GM23248 (cell line): ENCODE results near the gene REPIN1. TPM values are rescaled to one million over a fixed set of nuclear protein-coding genes. Genes with fewer than 3 reads are reported as not detected.

ENCODE experiments used
- DNase-seq: peaks from one replicate; pipeline ENCODE4 v3.0.0-alpha.2; 2015
- H2AFZ ChIP-seq: fragments of 200-600 bp; sonication (generic); 2 replicates; pipeline ENCODE4 v1.6.1; 2016; ENCODE audit warnings: antibody characterized with exemption
- H3F3A ChIP-seq: fragments of 200-600 bp; sonication (generic); 2 replicates; pipeline ENCODE4 v1.6.1; 2016; ENCODE audit warnings: mild to moderate bottlenecking, antibody characterized with exemption, mixed run types; ENCODE audit not compliant: insufficient read depth
- H3K27ac ChIP-seq: fragments of 200-600 bp; sonication (generic); 2 replicates; pipeline ENCODE4 v1.5.1; 2016; ENCODE audit warnings: mild to moderate bottlenecking
- H3K27me3 ChIP-seq: fragments of 200-600 bp; sonication (generic); replicated peaks from 2 replicates; pipeline ENCODE4 v1.6.1; 2016; ENCODE audit warnings: mild to moderate bottlenecking; ENCODE audit not compliant: insufficient read depth
- H3K36me3 ChIP-seq: fragments of 200-600 bp; sonication (generic); 2 replicates; pipeline ENCODE4 v1.6.1; 2016; ENCODE audit warnings: low read depth, mild to moderate bottlenecking
- H3K4me1 ChIP-seq: fragments of 200-600 bp; sonication (generic); 2 replicates; pipeline ENCODE4 v1.6.1; 2016; ENCODE audit warnings: mild to moderate bottlenecking; ENCODE audit not compliant: insufficient read depth
- H3K4me2 ChIP-seq: fragments of 200-600 bp; sonication (generic); one replicate; pipeline ENCODE4 v1.6.1; 2016; ENCODE audit warnings: mild to moderate bottlenecking; ENCODE audit not compliant: unreplicated experiment
- H3K4me3 ChIP-seq: fragments of 200-600 bp; sonication (generic); 2 replicates; pipeline ENCODE4 v1.5.1; 2016; ENCODE audit warnings: mild to moderate bottlenecking
- H3K79me2 ChIP-seq: fragments of 200-600 bp; sonication (generic); 2 replicates; pipeline ENCODE4 v1.6.1; 2016; ENCODE audit warnings: mild to moderate bottlenecking; ENCODE audit not compliant: insufficient read depth
- H3K9ac ChIP-seq: fragments of 200-600 bp; sonication (generic); 2 replicates; pipeline ENCODE4 v1.6.1; 2016; ENCODE audit warnings: mild to moderate bottlenecking
- H3K9me2 ChIP-seq: fragments of 200-600 bp; sonication (generic); 2 replicates; pipeline ENCODE4 v1.6.1; 2016; ENCODE audit warnings: mixed run types, mild to moderate bottlenecking, moderate library complexity; ENCODE audit not compliant: insufficient read depth
- H3K9me3 ChIP-seq: fragments of 200-600 bp; sonication (generic); one replicate; pipeline ENCODE4 v1.6.1; 2017; ENCODE audit warnings: low read depth
- H4K20me1 ChIP-seq: fragments of 200-600 bp; sonication (generic); 2 replicates; pipeline ENCODE4 v1.6.0; 2016; ENCODE audit not compliant: insufficient read depth
- EZH2 ChIP-seq: fragments of 200-600 bp; sonication (generic); IDR thresholded peaks from 2 replicates; pipeline ENCODE4 v1.6.1; 2018; ENCODE audit warnings: antibody characterized with exemption, mild to moderate bottlenecking; ENCODE audit not compliant: insufficient read depth, poor library complexity, severe bottlenecking
- EZH2phosphoT487 ChIP-seq: fragments of 200-600 bp; sonication (generic); IDR thresholded peaks from 2 replicates; pipeline ENCODE4 v1.6.1; 2018; ENCODE audit warnings: antibody characterized with exemption, moderate library complexity, mild to moderate bottlenecking, low read depth; ENCODE audit not compliant: insufficient read depth
- WGBS, 2 experiments: methylation state at CpG; one replicate each; pipeline ENCODE4 v1.1.6; 2015 to 2017; ENCODE audit warnings: low lambda C conversion rate in 2 of 2, low coverage in 1 of 2; ENCODE audit errors: missing lambda C conversion rate in 2 of 2; 5-methylcytosine and 5-hydroxymethylcytosine counted together
- in situ Hi-C: fragments of 300-500 bp; cut with MboI; formaldehyde crosslinking; loops from 2 replicates; pipeline ENCODE4 v1.15.0; 2020
- polyA plus RNA-seq: library from polyadenylated mRNA; unstranded; fragments of >200 nt; fragmentation: Nextera tagmentation; extraction: Ambion mirVana; gene quantifications from 2 replicates; pipeline ENCODE4 v1.2.1, GENCODE V29; 2016
- total RNA-seq: library from RNA; depleted of rRNA; stranded (reverse); fragments of >200 nt; shearing (Covaris generic); gene quantifications from 2 replicates; pipeline ENCODE4 v1.2.3, GENCODE V29; 2014

REPIN1 gene
- total and polyA plus RNA-seq, 2 experiments from 2014 or later = 17.3 to 48.1 TPM

- no peaks in the 10 kb centered on the region for H3K9me3 ChIP-seq
- in situ Hi-C loops = no loop called here
- no peaks in the 10 kb centered on the region for H4K20me1 ChIP-seq
- no peaks in the 10 kb centered on the region for H3K79me2 ChIP-seq
- no peaks in the 10 kb centered on the region for H3K27me3 ChIP-seq
- no peak overlapping the region for H3K27ac ChIP-seq
- DNase-seq = no peak
- peaks cover 20% of the 10 kb centered on the region for H3K4me1 ChIP-seq
- H3K9ac ChIP-seq = no peak overlapping the region
- no peak overlapping the region for H3K4me3 ChIP-seq
- TF ChIP-seq EZH2phosphoT487 (no peak), EZH2 (no peak)
- H3F3A ChIP-seq = no peaks in the 10 kb centered on the region
- H2AFZ ChIP-seq = no peak overlapping the region
- WGBS, 2 experiments = 89 to 90% methylated on average over 15 of the region's 15 CpGs
- H3K9me2 ChIP-seq = no peaks in the 10 kb centered on the region
- no peaks in the 10 kb centered on the region for H3K36me3 ChIP-seq
- no peak overlapping the region for H3K4me2 ChIP-seq
Measured at GRCh38 chr7:150400788-150401423, 32.3 kb downstream of the REPIN1 start.

GRCh38 chr7:150401424-150401790 is 32.8 kb downstream of the REPIN1 start:
- H2AFZ ChIP-seq = no peak overlapping the region
- H3K9me2 ChIP-seq = no peaks in the 10 kb centered on the region
- no peak overlapping the region for H3K27ac ChIP-seq
- H3K79me2 ChIP-seq = no peaks in the 10 kb centered on the region
- H4K20me1 ChIP-seq = no peaks in the 10 kb centered on the region
- H3K4me3 ChIP-seq = no peak overlapping the region
- peaks cover 21% of the 10 kb centered on the region for H3K4me1 ChIP-seq
- DNase-seq = no peak
- no peaks in the 10 kb centered on the region for H3K9me3 ChIP-seq
- no peaks in the 10 kb centered on the region for H3K36me3 ChIP-seq
- no peak overlapping the region for H3K9ac ChIP-seq
- in situ Hi-C loops = no loop called here
- no peaks in the 10 kb centered on the region for H3F3A ChIP-seq
- no peaks in the 10 kb centered on the region for H3K27me3 ChIP-seq
- WGBS, 2 experiments = 95 to 100% methylated on average over 1 of the region's 1 CpG
- no peak overlapping the region for H3K4me2 ChIP-seq
- TF ChIP-seq EZH2 (no peak), EZH2phosphoT487 (no peak)

- H3K27ac ChIP-seq = no peak overlapping the region
- WGBS, 2 experiments = 84 to 86% methylated on average over 7 of the region's 7 CpGs
- H3K4me3 ChIP-seq = no peak overlapping the region
- no peaks in the 10 kb centered on the region for H3F3A ChIP-seq
- no peak overlapping the region for H3K9ac ChIP-seq
- H3K79me2 ChIP-seq = no peaks in the 10 kb centered on the region
- H3K9me2 ChIP-seq = no peaks in the 10 kb centered on the region
- H3K27me3 ChIP-seq = no peaks in the 10 kb centered on the region
- H3K36me3 ChIP-seq = no peaks in the 10 kb centered on the region
- DNase-seq = no peak
- H4K20me1 ChIP-seq = no peaks in the 10 kb centered on the region
- no peaks in the 10 kb centered on the region for H3K9me3 ChIP-seq
- no peak overlapping the region for H3K4me2 ChIP-seq
- in situ Hi-C loops = no loop called here
- TF ChIP-seq EZH2phosphoT487 (no peak), EZH2 (no peak)
- H2AFZ ChIP-seq = no peak overlapping the region
- H3K4me1 ChIP-seq = peaks cover 26% of the 10 kb centered on the region
Measured at GRCh38 chr7:150401861-150402631, 33.4 kb downstream of the REPIN1 start.

- no peaks in the 10 kb centered on the region for H3K79me2 ChIP-seq
- no peak for DNase-seq
- no peaks in the 10 kb centered on the region for H3K9me3 ChIP-seq
- H3K4me1 ChIP-seq = peaks cover 26% of the 10 kb centered on the region
- H3K9me2 ChIP-seq = no peaks in the 10 kb centered on the region
- no peaks in the 10 kb centered on the region for H4K20me1 ChIP-seq
- in situ Hi-C loops = no loop called here
- H3F3A ChIP-seq = no peaks in the 10 kb centered on the region
- no peak overlapping the region for H2AFZ ChIP-seq
- H3K27me3 ChIP-seq = no peaks in the 10 kb centered on the region
- no peak overlapping the region for H3K9ac ChIP-seq
- no peak overlapping the region for H3K4me3 ChIP-seq
- TF ChIP-seq EZH2 (no peak), EZH2phosphoT487 (no peak)
- WGBS, 2 experiments = 82 to 89% methylated on average over 12 to 13 of the region's 13 CpGs
- no peak overlapping the region for H3K4me2 ChIP-seq
- H3K27ac ChIP-seq = no peak overlapping the region
- no peaks in the 10 kb centered on the region for H3K36me3 ChIP-seq
Measured at GRCh38 chr7:150402671-150403321, 34.2 kb downstream of the REPIN1 start.
